ENCODE data around the gene MRPL12.

The MRPL12 gene

GRCh38 chr17:81697261-81698044 is 5.7 kb upstream of the MRPL12 start:
- no peak for DNase-seq (ENCODE audit: low read depth in 1 of 2, low spot score in 1 of 2)
- in situ Hi-C loops (cut with HindIII; ENCODE audit: low pct_unique_long_range_greater_than_20kb, low sequenced_read_pairs): no loop called here

DNA sequence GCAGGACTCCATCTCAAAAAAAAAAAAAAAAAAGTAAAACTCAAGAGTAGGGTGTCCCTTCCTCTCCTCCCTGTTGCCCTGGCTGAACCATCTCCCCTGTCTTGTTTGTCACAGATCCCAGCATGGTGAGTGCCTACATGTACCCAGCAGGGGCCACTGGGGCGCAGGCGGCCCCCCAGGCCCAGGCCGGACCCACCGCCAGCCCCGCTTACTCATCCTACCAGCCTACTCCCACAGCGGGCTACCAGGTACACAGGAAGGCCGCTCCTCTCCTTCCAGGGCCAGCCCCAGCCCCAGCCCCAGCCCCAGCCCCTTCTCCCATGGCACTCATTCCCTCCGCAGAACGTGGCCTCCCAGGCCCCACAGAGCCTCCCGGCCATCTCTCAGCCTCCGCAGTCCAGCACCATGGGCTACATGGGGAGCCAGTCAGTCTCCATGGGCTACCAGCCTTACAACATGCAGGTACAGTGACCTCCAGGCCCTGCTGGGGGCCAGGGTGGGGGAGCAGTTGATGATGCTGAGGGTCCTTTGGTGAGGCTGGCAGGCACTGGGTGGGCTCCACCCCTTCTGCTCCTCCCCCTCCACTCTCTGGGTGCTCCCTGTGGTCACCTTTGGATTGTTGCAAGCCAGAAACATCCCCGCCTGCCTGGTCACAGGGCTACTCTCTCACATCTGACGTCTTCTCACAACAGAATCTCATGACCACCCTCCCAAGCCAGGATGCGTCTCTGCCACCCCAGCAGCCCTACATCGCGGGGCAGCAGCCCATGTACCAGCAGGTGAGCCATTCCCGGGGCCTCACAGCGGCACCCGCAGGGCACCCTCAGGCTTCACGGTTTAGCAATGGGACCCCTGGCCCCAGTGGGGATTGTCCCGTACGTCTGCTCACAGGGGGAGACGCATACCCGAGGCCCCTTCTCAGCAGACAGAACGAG is 2.5 kb upstream of the MRPL12 start:
- in situ Hi-C loops (cut with HindIII; ENCODE audit: low pct_unique_long_range_greater_than_20kb, low sequenced_read_pairs): no loop called here
- DNase-seq (ENCODE audit: low read depth in 1 of 2, low spot score in 1 of 2): no peak
- no peak for TF ChIP-seq JUND (IDR thresholded peaks at IDR 0.05; ENCODE audit: low read depth)

More at GRCh38 chr17:81697261-81698044, 5.7 kb upstream of the MRPL12 start:
- TF ChIP-seq JUND (IDR thresholded peaks at IDR 0.05; ENCODE audit: low read depth): no peak

DNA sequence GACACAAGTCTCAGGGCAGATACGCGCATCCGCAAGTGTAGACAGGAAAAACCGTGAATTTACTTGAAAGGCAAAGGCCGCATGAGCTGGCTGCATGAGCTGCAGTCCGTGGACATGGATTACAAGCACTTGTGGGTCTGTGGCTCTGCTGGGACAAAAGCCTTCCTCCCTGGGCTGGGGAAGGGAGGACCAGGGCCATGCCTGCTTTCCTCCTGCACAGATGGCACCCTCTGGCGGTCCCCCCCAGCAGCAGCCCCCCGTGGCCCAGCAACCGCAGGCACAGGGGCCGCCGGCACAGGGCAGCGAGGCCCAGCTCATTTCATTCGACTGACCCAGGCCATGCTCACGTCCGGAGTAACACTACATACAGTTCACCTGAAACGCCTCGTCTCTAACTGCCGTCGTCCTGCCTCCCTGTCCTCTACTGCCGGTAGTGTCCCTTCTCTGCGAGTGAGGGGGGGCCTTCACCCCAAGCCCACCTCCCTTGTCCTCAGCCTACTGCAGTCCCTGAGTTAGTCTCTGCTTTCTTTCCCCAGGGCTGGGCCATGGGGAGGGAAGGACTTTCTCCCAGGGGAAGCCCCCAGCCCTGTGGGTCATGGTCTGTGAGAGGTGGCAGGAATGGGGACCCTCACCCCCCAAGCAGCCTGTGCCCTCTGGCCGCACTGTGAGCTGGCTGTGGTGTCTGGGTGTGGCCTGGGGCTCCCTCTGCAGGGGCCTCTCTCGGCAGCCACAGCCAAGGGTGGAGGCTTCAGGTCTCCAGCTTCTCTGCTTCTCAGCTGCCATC is 1.7 kb upstream of the MRPL12 start:
- no peak for TF ChIP-seq JUND (IDR thresholded peaks at IDR 0.05; ENCODE audit: low read depth)
- no peak for DNase-seq (ENCODE audit: low read depth in 1 of 2, low spot score in 1 of 2)
- in situ Hi-C loops (cut with HindIII; ENCODE audit: low pct_unique_long_range_greater_than_20kb, low sequenced_read_pairs): no loop called here

DNA sequence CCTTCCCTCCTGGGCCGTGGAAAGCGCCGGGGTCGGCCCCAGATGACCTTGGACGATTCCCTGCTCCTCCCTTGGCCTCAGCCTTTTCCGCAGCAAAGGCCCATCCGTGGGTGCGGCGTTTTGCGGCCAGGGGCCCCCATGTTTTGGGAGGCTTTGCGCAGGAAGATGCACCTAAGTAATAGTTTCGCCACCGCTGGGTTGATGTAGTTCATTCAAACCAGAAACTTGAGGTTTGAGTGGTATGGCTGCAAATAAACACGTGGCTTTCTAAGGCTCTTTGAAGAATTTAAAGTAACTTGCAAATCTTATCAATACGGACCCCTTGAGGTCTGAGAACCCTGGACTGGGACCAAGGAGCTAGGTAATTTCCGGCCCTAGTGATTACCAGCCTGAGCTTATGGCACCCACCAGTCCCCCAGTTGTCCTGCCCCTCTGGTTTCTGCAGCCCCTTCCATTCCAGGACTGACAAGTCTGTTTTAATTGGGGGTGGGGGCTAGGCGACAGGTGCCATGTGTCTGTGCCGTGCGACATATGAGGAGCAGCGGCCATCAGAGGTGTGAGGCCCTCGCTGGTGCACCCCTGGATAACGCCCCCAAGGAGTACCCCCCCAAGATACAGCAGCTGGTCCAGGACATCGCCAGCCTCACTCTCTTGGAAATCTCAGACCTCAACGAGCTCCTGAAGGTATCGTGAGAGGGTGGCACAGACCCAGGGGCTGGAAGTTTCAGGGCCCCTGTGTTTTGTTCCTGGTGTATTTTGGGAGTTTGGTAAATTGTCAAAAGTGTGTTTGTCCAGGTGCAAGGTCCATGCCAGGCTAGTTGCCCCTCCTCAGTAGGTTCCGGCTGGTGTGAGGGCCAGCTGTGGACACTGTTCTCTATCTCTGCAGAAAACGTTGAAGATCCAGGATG is 834 bp downstream of the MRPL12 start:
- in situ Hi-C loops (cut with HindIII; ENCODE audit: low pct_unique_long_range_greater_than_20kb, low sequenced_read_pairs): no loop called here
- no peak for DNase-seq (ENCODE audit: low read depth in 1 of 2, low spot score in 1 of 2)
- TF ChIP-seq JUND (IDR thresholded peaks at IDR 0.05; ENCODE audit: low read depth): no peak

DNA sequence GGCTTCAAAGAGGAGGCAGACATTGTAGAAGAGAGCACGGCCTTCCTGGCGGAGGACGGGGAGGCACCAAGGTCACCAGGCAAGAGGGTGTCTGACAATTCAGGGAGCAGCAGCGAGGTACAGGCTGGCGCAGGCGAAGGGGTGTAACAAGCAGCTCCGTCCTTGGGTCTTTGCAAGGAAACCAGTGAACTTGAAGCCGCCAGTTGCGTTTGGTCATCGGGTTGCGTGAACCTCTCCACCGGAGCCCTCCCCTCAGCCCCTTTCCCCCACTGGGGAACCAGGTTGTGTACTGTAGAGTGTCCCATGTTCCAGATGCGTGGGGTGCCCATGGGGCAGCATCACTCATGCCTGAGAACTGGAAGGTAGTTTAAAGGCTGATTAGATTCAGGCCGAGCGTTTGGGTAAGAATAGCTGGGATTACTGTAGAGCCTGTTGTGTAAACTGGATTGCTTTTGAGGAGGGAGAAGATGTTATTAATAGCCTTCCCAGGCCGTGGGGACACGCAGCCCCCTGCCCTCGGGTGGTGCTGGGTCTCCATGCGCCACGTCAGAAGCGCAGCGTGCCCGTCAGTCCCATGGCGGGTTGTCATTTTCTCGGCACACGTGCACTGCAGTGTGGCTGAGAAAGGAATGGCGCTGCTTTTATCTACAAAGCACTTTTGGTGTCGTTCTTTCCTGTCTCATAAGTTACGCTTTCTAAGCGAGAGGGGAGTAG is 2.5 kb downstream of the MRPL12 start:
- in situ Hi-C loops (cut with HindIII; ENCODE audit: low pct_unique_long_range_greater_than_20kb, low sequenced_read_pairs): no loop called here
- no peak for TF ChIP-seq JUND (IDR thresholded peaks at IDR 0.05; ENCODE audit: low read depth)
- no peak for DNase-seq (ENCODE audit: low read depth in 1 of 2, low spot score in 1 of 2)

GRCh38 chr17:81706232-81706611 is 3.1 kb downstream of the MRPL12 start:
- no peak for TF ChIP-seq JUND (IDR thresholded peaks at IDR 0.05; ENCODE audit: low read depth)
- in situ Hi-C loops (cut with HindIII; ENCODE audit: low pct_unique_long_range_greater_than_20kb, low sequenced_read_pairs): no loop called here
- no peak for DNase-seq (ENCODE audit: low read depth in 1 of 2, low spot score in 1 of 2)

- TF ChIP-seq JUND (IDR thresholded peaks at IDR 0.05; ENCODE audit: low read depth): no peak
- in situ Hi-C loops (cut with HindIII; ENCODE audit: low pct_unique_long_range_greater_than_20kb, low sequenced_read_pairs): no loop called here
- no peak for DNase-seq (ENCODE audit: low read depth in 1 of 2, low spot score in 1 of 2)
Observed at GRCh38 chr17:81706757-81707624, 3.8 kb downstream of the MRPL12 start.

DNA sequence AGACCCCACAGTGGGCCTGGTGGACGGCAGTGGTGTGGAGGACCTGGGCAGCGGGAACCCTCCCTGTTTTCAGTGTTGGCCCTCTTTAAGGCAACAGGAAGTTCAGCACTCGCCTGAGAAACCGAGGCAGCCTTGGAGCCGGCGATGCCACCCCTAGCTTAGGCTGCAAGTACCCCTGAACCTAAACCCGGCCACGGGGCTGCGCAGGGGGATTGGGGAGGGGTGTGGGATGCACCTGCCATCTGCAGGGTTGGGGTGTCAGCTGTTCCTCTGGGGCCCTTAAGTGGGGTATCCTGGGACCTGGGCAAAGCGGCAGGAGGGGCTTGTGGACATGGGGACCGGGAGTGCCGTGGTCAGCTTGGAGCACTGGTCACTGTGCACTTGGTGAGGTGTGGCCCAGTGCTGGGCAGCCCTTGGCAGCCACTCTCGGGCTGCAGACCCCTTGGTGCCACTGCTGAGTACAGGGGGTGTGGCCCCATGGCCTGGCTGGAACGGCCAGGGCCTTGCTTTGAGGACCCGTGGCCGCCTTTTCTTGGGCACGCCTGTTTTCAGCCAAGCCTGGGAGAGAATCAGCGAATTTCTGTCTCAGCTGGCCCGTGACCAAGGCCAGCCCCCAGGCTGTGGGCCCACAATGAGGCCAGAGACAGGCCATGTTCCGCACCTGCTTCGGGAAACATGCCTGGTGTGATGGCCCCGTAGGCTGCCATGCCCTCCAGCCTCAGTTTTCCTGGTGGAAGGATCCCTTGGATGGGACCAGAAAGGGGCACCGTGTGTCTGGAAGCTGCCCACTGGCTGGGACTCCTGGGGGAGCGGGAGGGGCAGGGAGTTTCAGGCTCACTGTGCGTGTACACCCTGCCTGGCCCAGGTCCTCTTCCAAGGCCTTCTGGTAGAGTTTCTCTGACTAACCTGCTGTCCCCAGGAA is 4.8 kb downstream of the MRPL12 start:
- no peak for TF ChIP-seq JUND (IDR thresholded peaks at IDR 0.05; ENCODE audit: low read depth)
- no peak for DNase-seq (ENCODE audit: low read depth in 1 of 2, low spot score in 1 of 2)
- in situ Hi-C loops (cut with HindIII; ENCODE audit: low pct_unique_long_range_greater_than_20kb, low sequenced_read_pairs): no loop called here

- TF ChIP-seq JUND (IDR thresholded peaks at IDR 0.05; ENCODE audit: low read depth): no peak
- no peak for DNase-seq (ENCODE audit: low read depth in 1 of 2, low spot score in 1 of 2)
- in situ Hi-C loops (cut with HindIII; ENCODE audit: low pct_unique_long_range_greater_than_20kb, low sequenced_read_pairs): no loop called here
Observed at GRCh38 chr17:81708739-81709185, 5.6 kb downstream of the MRPL12 start.
